Spleen (tissue), 7 donors: ENCODE results near the gene SORCS2.

Source experiments
- POLR2A ChIP-seq, 3 donors: fragments of 450-650 bp; IDR thresholded peaks; one replicate each; pipeline ENCODE4 v1.5.1; 2017; ENCODE audit warnings: antibody characterized with exemption in 3 of 3, mild to moderate bottlenecking in 1 of 3
- TF ChIP-seq, protein P1 (sequence below), 11 experiments: fragments of 200-600 bp in 7 of 11; fragments of 450-650 bp in 4 of 11; sonication (generic) in 4 of 11; IDR thresholded peaks in 8 of 11; conservative IDR thresholded peaks in 3 of 11; 1 replicate in 7 of 11; 2 replicates in 4 of 11; pipeline versions ENCODE4 v1.4.0 to v1.8.0; 2016 to 2021; ENCODE audit warnings: antibody characterized with exemption in 11 of 11, inconsistent platforms in 4 of 11, mild to moderate bottlenecking in 1 of 11
- donor health status: DM: no; HTN: no; CAD: no; lungs with moderate emphysema.
- donor health status: DM: no; HTN: no; CAD: no.
- donor health status: DM: no; HTN: no; CAD: no.

DNA sequence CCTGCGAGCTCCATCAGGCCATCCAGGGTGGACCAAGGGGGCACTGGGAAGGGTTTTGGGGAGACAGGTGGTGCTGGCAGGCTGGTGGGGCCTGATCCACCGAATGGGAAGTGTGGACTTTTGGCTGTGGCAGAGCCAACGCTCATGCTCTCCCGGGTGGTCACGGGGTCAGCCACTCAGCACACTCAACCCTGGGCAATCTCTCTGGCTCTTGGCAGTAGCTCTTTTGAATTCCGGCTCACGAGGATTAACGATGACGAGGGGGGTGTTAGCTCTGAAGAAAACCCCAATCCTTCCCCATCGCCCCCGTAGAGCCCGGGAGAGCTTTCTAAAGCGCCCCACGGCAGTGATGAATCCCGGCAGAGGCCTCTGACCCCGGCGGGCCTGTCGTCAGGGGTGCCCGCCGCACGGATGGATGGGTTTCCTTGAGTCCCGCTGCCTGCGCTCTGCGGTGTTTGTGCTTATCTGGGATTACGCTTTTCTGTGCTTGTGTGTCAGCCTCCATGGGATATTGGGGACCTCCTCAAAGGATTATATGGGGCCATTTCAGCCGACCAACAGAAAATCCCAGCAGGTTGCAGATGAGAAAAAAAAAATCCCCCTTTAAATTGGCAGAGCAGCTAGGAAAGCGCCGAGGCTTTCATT lies 399.2 kb downstream of the SORCS2 start:
- TF ChIP-seq POLR2A (IDR thresholded peaks at IDR 0.05): no peak
- TF ChIP-seq, protein P1, sequence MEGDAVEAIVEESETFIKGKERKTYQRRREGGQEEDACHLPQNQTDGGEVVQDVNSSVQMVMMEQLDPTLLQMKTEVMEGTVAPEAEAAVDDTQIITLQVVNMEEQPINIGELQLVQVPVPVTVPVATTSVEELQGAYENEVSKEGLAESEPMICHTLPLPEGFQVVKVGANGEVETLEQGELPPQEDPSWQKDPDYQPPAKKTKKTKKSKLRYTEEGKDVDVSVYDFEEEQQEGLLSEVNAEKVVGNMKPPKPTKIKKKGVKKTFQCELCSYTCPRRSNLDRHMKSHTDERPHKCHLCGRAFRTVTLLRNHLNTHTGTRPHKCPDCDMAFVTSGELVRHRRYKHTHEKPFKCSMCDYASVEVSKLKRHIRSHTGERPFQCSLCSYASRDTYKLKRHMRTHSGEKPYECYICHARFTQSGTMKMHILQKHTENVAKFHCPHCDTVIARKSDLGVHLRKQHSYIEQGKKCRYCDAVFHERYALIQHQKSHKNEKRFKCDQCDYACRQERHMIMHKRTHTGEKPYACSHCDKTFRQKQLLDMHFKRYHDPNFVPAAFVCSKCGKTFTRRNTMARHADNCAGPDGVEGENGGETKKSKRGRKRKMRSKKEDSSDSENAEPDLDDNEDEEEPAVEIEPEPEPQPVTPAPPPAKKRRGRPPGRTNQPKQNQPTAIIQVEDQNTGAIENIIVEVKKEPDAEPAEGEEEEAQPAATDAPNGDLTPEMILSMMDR (IDR thresholded peaks at IDR 0.05 in 8 of 11, conservative IDR thresholded peaks at IDR 0.05 in 3 of 11): no peak
